HepG2 (cell line): ENCODE data around the gene STOML2. TPM values are rescaled to one million over a fixed set of nuclear protein-coding genes. Genes with fewer than 3 reads are reported as not detected.
A peak's percentile ranks its signal among the peaks of the same experiment; 100 is the strongest.

Source experiments
- BRD4 ChIP-seq: sonication (generic); formaldehyde crosslinking; IDR thresholded peaks from 2 replicates; pipeline ENCODE4 v1.4.0; 2020; ENCODE audit warnings: missing genetic modification reagents
- HNF4A ChIP-seq: sonication (generic); formaldehyde crosslinking; IDR thresholded peaks from 2 replicates; pipeline ENCODE4 v1.4.0; 2020; ENCODE audit warnings: missing genetic modification reagents
- NFE2 ChIP-seq: sonication (generic); formaldehyde crosslinking; IDR thresholded peaks from 2 replicates; pipeline ENCODE4 v1.4.0; 2020; ENCODE audit warnings: missing genetic modification reagents
- PBX3 ChIP-seq: sonication (generic); formaldehyde crosslinking; IDR thresholded peaks from 2 replicates; pipeline ENCODE4 v1.8.1; 2023; ENCODE audit warnings: missing genetic modification reagents, inconsistent platforms, borderline replicate concordance
- REST ChIP-seq, 2 experiments: IDR thresholded peaks; 2 replicates each; pipeline ENCODE4 v1.6.1; 2011 to 2012; ENCODE audit warnings: low read length in 2 of 2, borderline replicate concordance in 1 of 2, low read depth in 1 of 2, mild to moderate bottlenecking in 1 of 2, moderate library complexity in 1 of 2
- SNRNP70 ChIP-seq: fragments of 200-400 bp; formaldehyde crosslinking; IDR thresholded peaks from 2 replicates; pipeline ENCODE4 v1.6.1; 2017; ENCODE audit warnings: mild to moderate bottlenecking, low read depth, low read length, moderate library complexity
- THRA ChIP-seq: sonication (generic); formaldehyde crosslinking; IDR thresholded peaks from 2 replicates; pipeline ENCODE4 v1.4.0; 2020; ENCODE audit warnings: missing genetic modification reagents, borderline replicate concordance
- ZBTB39 ChIP-seq: sonication (generic); formaldehyde crosslinking; IDR thresholded peaks from 2 replicates; pipeline ENCODE4 v1.5.0; 2020; ENCODE audit warnings: missing genetic modification reagents
- ZC3H4 ChIP-seq: sonication (generic); formaldehyde crosslinking; IDR thresholded peaks from 2 replicates; pipeline ENCODE4 v1.4.0; 2020; ENCODE audit warnings: missing genetic modification reagents, borderline replicate concordance
- ZKSCAN5 ChIP-seq: sonication (generic); formaldehyde crosslinking; IDR thresholded peaks from 2 replicates; pipeline ENCODE4 v1.5.1; 2020; ENCODE audit warnings: mild to moderate bottlenecking, missing genetic modification reagents
- ZNF24 ChIP-seq: fragments of 450-650 bp; IDR thresholded peaks from 2 replicates; pipeline ENCODE4 v1.6.1; 2017; ENCODE audit warnings: antibody characterized with exemption, mild to moderate bottlenecking
- ZNF292 ChIP-seq: sonication (generic); formaldehyde crosslinking; IDR thresholded peaks from 2 replicates; pipeline ENCODE4 v1.8.1; 2022; ENCODE audit warnings: mild to moderate bottlenecking, low read depth, missing genetic modification reagents, borderline replicate concordance
- ZNF414 ChIP-seq: sonication (generic); formaldehyde crosslinking; IDR thresholded peaks from 2 replicates; pipeline ENCODE4 v1.5.0; 2020; ENCODE audit warnings: missing genetic modification reagents
- ZNF749 ChIP-seq: sonication (generic); formaldehyde crosslinking; IDR thresholded peaks from 2 replicates; pipeline ENCODE4 v1.8.0; 2022; ENCODE audit warnings: mild to moderate bottlenecking, missing genetic modification reagents, moderate library complexity, borderline replicate concordance
- polyA plus RNA-seq, 8 experiments: library from polyadenylated mRNA; depleted of rRNA in 3 of 8; stranded (reverse) in 7 of 8; unstranded in 1 of 8; fragments of >200 nt; fragmentation: Illumina TruSeq in 4 of 8; extraction: Trizol in 4 of 8; gene quantifications; 2 replicates each; pipeline versions ENCODE4 v1.2.1 to v1.2.3, GENCODE V29; 2011 to 2016; ENCODE audit warnings: low read depth in 4 of 8, missing spikeins in 1 of 8, mixed read lengths in 1 of 8; ENCODE audit not compliant: insufficient read depth in 1 of 8
- total RNA-seq, 5 experiments: library from RNA; depleted of rRNA; stranded (reverse); fragments of >200 nt; fragmentation: Illumina TruSeq; extraction: Trizol; gene quantifications; 2 replicates each; pipeline ENCODE4 v1.2.3, GENCODE V29; 2016; ENCODE audit warnings: low read depth in 1 of 5

Gene STOML2
- total and polyA plus RNA-seq, 2 of the 13 experiments (the other 11 are each of a cell fraction or from before 2014, with no cell fraction given) = 245 to 250 TPM

GRCh38 chr9:35072461-35073278 lies 30.3 kb downstream of the STOML2 start, which contains the start of gene VCP (continued):
- TF ChIP-seq ZBTB39 (CRISPR knock-in tag) (no peak), ZNF414 (no peak), REST (IDR thresholded peaks at IDR 0.05; ENCODE audit: borderline replicate concordance in 1 of 2, low read depth in 1 of 2, low read length in 2 of 2) (no peak), PBX3 (no peak), NFE2 (CRISPR knock-in tag) (no peak), ZC3H4 (CRISPR knock-in tag) (no peak; the same call in 1 of the 2 replicates), ZNF292 (no peak), ZKSCAN5 (CRISPR knock-in tag) (no peak), HNF4A (CRISPR knock-in tag) (no peak), SNRNP70 (no peak), THRA (CRISPR knock-in tag) (no peak), BRD4 (CRISPR knock-in tag) (peak; percentile 46; the same call in 1 of the 2 replicates), ZNF749 (CRISPR knock-in tag) (no peak; the same call in 1 of the 2 replicates), ZNF24 (no peak)
